B cell (primary cell): ENCODE results near the gene CASTOR1. TPM values are rescaled to one million over a fixed set of nuclear protein-coding genes. Genes with fewer than 3 reads are reported as not detected.

Experiments
- ATAC-seq: fragments of 200-7000 bp; cut with Tn5 transposase; one replicate; pipeline ENCODE4 v1.10.0; 2021; ENCODE audit warnings: low read depth, mild to moderate bottlenecking, moderate number of reproducible peaks, moderate library complexity
- CTCF ChIA-PET: fragments of 350-600 bp; sonication (Branson Sonifier 250); formaldehyde crosslinking; loops from one replicate; lab custom pipeline; 2021; ENCODE audit warnings: antibody characterized with exemption, inconsistent platforms; lab: Charles Lee
- POLR2A ChIA-PET: fragments of 350-600 bp; sonication (Branson Sonifier 250); formaldehyde crosslinking; loops from one replicate; lab custom pipeline; 2021; ENCODE audit warnings: antibody characterized with exemption; lab: Charles Lee
- DNase-seq: peaks from one replicate; pipeline ENCODE4 v3.0.0; 2013
- H2AFZ ChIP-seq: 2 replicates; pipeline ENCODE4 v1.6.1; 2012; ENCODE audit warnings: mild to moderate bottlenecking, low read depth, low read length; ENCODE audit not compliant: insufficient read depth, poor library complexity, severe bottlenecking
- H3K27ac ChIP-seq, 2 donors: 1 replicate in 1 of 2; 2 replicates in 1 of 2; pipeline ENCODE4 v1.5.1; 2012 to 2013; ENCODE audit warnings: low read length in 2 of 2, mild to moderate bottlenecking in 2 of 2, moderate library complexity in 1 of 2
- H3K27me3 ChIP-seq, 4 experiments: fragments of 200-600 bp in 1 of 4; sonication (generic) in 1 of 4; replicated peaks in 1 of 4; 1 replicate in 2 of 4; 2 replicates in 2 of 4; pipeline versions ENCODE4 v1.6.1 to v1.7.0; 2013 to 2016; ENCODE audit warnings: low read length in 3 of 4, mild to moderate bottlenecking in 2 of 4, mixed read lengths in 1 of 4, moderate library complexity in 1 of 4; ENCODE audit not compliant: insufficient read depth in 4 of 4, control insufficient read depth in 3 of 4; ENCODE audit errors: control extremely low read depth in 1 of 4
- H3K36me3 ChIP-seq, 2 experiments: replicated peaks in 1 of 2; 1 replicate in 1 of 2; 2 replicates in 1 of 2; pipeline versions ENCODE4 v1.6.1 to v1.7.1; 2013; ENCODE audit warnings: low read length in 1 of 2; ENCODE audit not compliant: insufficient read depth in 2 of 2, control insufficient read depth in 1 of 2; ENCODE audit errors: control extremely low read depth in 1 of 2, extremely low read depth in 1 of 2
- H3K4me1 ChIP-seq, 2 donors: fragments of 200-600 bp in 1 of 2; sonication (generic) in 1 of 2; 1 replicate in 1 of 2; 2 replicates in 1 of 2; pipeline versions ENCODE4 v1.5.1 to v1.6.1; 2013 to 2017; ENCODE audit warnings: low read length in 2 of 2; ENCODE audit not compliant: control insufficient read depth in 2 of 2, insufficient read depth in 2 of 2
- H3K4me2 ChIP-seq: replicated peaks from 2 replicates; pipeline ENCODE3; 2012; ENCODE audit warnings: mild to moderate bottlenecking, low read depth, low read length; ENCODE audit not compliant: poor library complexity, severe bottlenecking
- H3K4me3 ChIP-seq, 5 experiments: fragments of 200-600 bp in 1 of 5; sonication (generic) in 1 of 5; 1 replicate in 3 of 5; 2 replicates in 2 of 5; pipeline versions ENCODE4 v1.5.1 to v1.7.0; 2011 to 2016; ENCODE audit warnings: low read length in 4 of 5, mild to moderate bottlenecking in 4 of 5, low read depth in 2 of 5, control low read depth in 1 of 5, moderate library complexity in 1 of 5; ENCODE audit not compliant: insufficient read depth in 1 of 5; ENCODE audit errors: control extremely low read depth in 1 of 5, extremely low read depth in 1 of 5
- H3K79me2 ChIP-seq: fragments of 200-600 bp; sonication (generic); one replicate; pipeline ENCODE4 v1.6.0; 2016; ENCODE audit warnings: low read length; ENCODE audit not compliant: control insufficient read depth, insufficient read depth
- H3K9ac ChIP-seq: fragments of 200-600 bp; sonication (generic); 2 replicates; pipeline ENCODE4 v1.6.1; 2017; ENCODE audit warnings: mild to moderate bottlenecking, low read length, moderate library complexity
- H3K9me3 ChIP-seq, 3 donors: one replicate each; pipeline versions ENCODE4 v1.6.1 to v1.7.1; 2013; ENCODE audit warnings: low read length in 2 of 3; ENCODE audit not compliant: control insufficient read depth in 2 of 3, insufficient read depth in 1 of 3; ENCODE audit errors: control extremely low read depth in 1 of 3
- H4K20me1 ChIP-seq: 2 replicates; pipeline ENCODE4 v1.6.0; 2012; ENCODE audit warnings: mild to moderate bottlenecking, low read length; ENCODE audit not compliant: insufficient read depth, control insufficient read depth, poor library complexity, severe bottlenecking
- H3K27ac Mint-ChIP-seq: one replicate; pipeline ENCODE4 v1.8.0; 2021; ENCODE audit warnings: mixed read lengths
- H3K27me3 Mint-ChIP-seq: one replicate; pipeline ENCODE4 v1.8.0; 2021; ENCODE audit warnings: mixed read lengths
- H3K4me1 Mint-ChIP-seq: one replicate; pipeline ENCODE4 v1.8.0; 2021; ENCODE audit warnings: mixed read lengths
- H3K4me3 Mint-ChIP-seq: one replicate; pipeline ENCODE4 v1.8.0; 2021; ENCODE audit warnings: mixed read lengths
- H3K9me3 Mint-ChIP-seq: one replicate; pipeline ENCODE4 v1.8.0; 2022; ENCODE audit warnings: mixed read lengths; ENCODE audit not compliant: insufficient read depth
- EZH2 ChIP-seq: IDR thresholded peaks from 2 replicates; pipeline ENCODE4 v1.6.1; 2012; ENCODE audit warnings: borderline replicate concordance, low read depth, mild to moderate bottlenecking, moderate library complexity, low read length; ENCODE audit not compliant: insufficient read depth, poor library complexity, severe bottlenecking
- WGBS: methylation state at CpG from one replicate; pipeline ENCODE4 v1.1.5; 2013; ENCODE audit warnings: missing lambda C conversion rate; ENCODE audit not compliant: insufficient coverage; 5-methylcytosine and 5-hydroxymethylcytosine counted together
- intact Hi-C: fragments of 100-400 bp; cut with micrococcal nuclease; formaldehyde crosslinking; loops from one replicate; pipeline ENCODE4 v1.10.0; 2022
- polyA plus RNA-seq: library from polyadenylated mRNA; depleted of rRNA; stranded (reverse); fragments of >200 nt; gene quantifications from 2 replicates; pipeline ENCODE4 v1.2.3, GENCODE V29; 2012
- total RNA-seq, 2 donors: library from RNA; stranded (reverse); fragments of 120-200 nt in 1 of 2; gene quantifications; 1 replicate in 1 of 2; 2 replicates in 1 of 2; pipeline versions ENCODE4 v1.2.3 to v1.2.4, GENCODE V29; 2013 to 2022
- TF ChIP-seq, protein P1 (sequence below): fragments of 200-600 bp; IDR thresholded peaks from one replicate; pipeline ENCODE4 v1.8.0; 2022; ENCODE audit warnings: antibody characterized with exemption, mild to moderate bottlenecking

Gene CASTOR1
- total and polyA plus RNA-seq, 2 donors (not counting 1 experiment from before 2014, with no cell fraction given): 16.3 to 18.4 TPM

DNA sequence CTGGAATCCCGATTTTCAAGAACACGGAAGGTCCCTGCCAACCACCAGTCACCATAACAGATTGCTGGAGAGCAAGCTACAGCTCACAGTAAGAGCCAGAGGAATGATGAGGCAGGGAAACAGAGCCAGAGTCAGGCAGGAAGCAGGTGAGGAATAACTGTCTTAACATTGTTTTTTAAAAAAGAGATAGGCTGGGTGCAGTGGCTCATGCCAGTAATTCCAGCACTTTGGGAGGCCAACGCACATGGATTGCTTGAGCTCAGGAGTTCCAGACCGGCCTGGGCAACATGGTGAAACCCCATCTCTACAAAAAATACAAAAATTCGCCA is 13.5 kb upstream of the CASTOR1 start:
- Histone ChIP-seq H2AFZ (peak overlapping the region; percentile 2), H3K4me2 (peak overlapping the region; percentile 83), H3K4me1 (peaks cover 76% of the 10 kb centered on the region in 2 donors), H3K4me3 (peak overlapping the region in 1 of 5 experiments; percentile 37), H4K20me1 (peaks cover 2% of the 10 kb centered on the region), H3K27me3 (no peaks in the 10 kb centered on the region), H3K36me3 (peaks cover 4 to 34% of the 10 kb centered on the region in 2 experiments), H3K9ac (peak overlapping the region; percentile 49), H3K79me2 (peaks cover 41% of the 10 kb centered on the region), H3K27ac (peak overlapping the region; percentile 73 to 86), H3K9me3 (no peaks in the 10 kb centered on the region)
- peak overlapping the region; percentile 80 for H3K4me3 Mint-ChIP-seq
- ATAC-seq (no peak), DNase-seq (no peak)
- H3K27me3 Mint-ChIP-seq: no peaks in the 10 kb centered on the region
- TF ChIP-seq, protein P1, sequence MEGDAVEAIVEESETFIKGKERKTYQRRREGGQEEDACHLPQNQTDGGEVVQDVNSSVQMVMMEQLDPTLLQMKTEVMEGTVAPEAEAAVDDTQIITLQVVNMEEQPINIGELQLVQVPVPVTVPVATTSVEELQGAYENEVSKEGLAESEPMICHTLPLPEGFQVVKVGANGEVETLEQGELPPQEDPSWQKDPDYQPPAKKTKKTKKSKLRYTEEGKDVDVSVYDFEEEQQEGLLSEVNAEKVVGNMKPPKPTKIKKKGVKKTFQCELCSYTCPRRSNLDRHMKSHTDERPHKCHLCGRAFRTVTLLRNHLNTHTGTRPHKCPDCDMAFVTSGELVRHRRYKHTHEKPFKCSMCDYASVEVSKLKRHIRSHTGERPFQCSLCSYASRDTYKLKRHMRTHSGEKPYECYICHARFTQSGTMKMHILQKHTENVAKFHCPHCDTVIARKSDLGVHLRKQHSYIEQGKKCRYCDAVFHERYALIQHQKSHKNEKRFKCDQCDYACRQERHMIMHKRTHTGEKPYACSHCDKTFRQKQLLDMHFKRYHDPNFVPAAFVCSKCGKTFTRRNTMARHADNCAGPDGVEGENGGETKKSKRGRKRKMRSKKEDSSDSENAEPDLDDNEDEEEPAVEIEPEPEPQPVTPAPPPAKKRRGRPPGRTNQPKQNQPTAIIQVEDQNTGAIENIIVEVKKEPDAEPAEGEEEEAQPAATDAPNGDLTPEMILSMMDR: no peak
- TF ChIP-seq EZH2: no peak
- peaks cover 80% of the 10 kb centered on the region for H3K4me1 Mint-ChIP-seq
- no peaks in the 10 kb centered on the region for H3K9me3 Mint-ChIP-seq
- intact Hi-C loops: no loop called here
- WGBS: 79% methylated on average over 2 of the region's 5 CpGs
- ChIA-PET CTCF (interaction anchor here (1.1 to 19.2 kb wide), 4 partner anchors 13 to 86 kb away, joined by 4 to 229 read pairs (median 22); partner anchors contain the start of genes CASTOR1, RNF215 and TBC1D10A), POLR2A (interaction anchor here (1.8 to 8.1 kb wide), 3 partner anchors 12 to 54 kb away, joined by 6 to 56 read pairs (median 22); partner anchors contain the start of genes CASTOR1, CCDC157, SF3A1 and TBC1D10A)
- H3K27ac Mint-ChIP-seq: peak overlapping the region; percentile 89

DNA sequence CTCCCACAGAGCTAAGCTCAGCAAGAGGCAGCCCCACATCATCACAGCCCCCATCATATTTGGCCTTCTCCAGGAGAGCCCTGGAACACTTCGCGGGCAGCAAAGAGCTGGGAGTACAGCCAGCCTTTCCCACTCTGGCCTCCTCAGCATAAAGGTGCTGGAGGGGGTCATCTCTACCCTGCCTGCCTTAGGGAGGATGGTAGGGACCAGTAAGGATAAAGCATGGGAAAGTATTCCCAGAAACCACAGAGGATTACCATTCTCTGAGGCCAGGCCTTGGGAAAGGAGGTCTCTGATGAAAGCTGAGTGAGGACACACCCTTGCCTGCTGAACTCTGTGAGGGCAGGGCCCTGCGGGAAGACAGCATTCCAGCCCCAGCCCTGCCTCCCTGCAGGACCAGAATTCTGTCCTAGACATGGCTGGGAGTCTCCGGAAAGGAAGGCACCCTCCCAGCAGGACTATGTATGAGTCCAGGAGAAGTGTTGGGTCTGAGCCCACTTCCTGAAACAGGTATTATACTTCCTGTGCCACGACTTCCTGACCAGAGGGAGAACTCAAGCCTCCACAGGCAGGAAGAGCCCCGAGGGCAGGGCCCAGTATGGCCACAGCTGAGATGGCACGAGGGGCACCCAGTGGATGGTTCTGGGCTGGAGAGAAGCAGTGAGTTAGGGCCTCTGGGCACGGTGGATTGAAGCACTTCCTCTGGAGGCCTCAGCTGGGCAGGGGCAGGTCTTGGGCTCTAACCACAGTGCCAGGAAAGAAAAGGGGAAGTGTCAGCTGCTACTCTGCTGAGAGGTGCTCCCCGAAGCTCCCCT is 12.9 kb upstream of the CASTOR1 start:
- Histone ChIP-seq H2AFZ (peak overlapping the region; percentile 2), H3K27ac (peak overlapping the region; percentile 73 to 86), H3K4me2 (peak overlapping the region; percentile 83), H3K79me2 (peaks cover 46% of the 10 kb centered on the region), H3K9me3 (no peaks in the 10 kb centered on the region), H4K20me1 (peaks cover 6% of the 10 kb centered on the region), H3K4me3 (peak overlapping the region in 4 of 5 experiments; percentile 2 to 37 (median 12)), H3K4me1 (peaks cover 70% of the 10 kb centered on the region in 2 donors), H3K27me3 (no peaks in the 10 kb centered on the region), H3K36me3 (peaks cover 4 to 39% of the 10 kb centered on the region in 2 experiments), H3K9ac (peak overlapping the region; percentile 49)
- Mint-ChIP-seq H3K27me3 (no peaks in the 10 kb centered on the region), H3K27ac (peak overlapping the region; percentile 89), H3K4me1 (peaks cover 78% of the 10 kb centered on the region), H3K9me3 (no peaks in the 10 kb centered on the region), H3K4me3 (peak overlapping the region; percentile 80)
- ChIA-PET CTCF (interaction anchor here (1.7 to 19.2 kb wide), 4 partner anchors 12 to 85 kb away, joined by 5 to 229 read pairs (median 22); partner anchors contain the start of genes CASTOR1, CCDC157, RNF215 and SF3A1), POLR2A (interaction anchor here (1.8 to 8.1 kb wide), 3 partner anchors 12 to 54 kb away, joined by 6 to 56 read pairs (median 22); partner anchors contain the start of genes CASTOR1, CCDC157, SF3A1 and TBC1D10A)
- peak; percentile 50 for ATAC-seq
- no peak for TF ChIP-seq EZH2
- TF ChIP-seq, protein P1: no peak
- peak; percentile 72 for DNase-seq
- 10% methylated on average over 7 of the region's 9 CpGs for WGBS
- intact Hi-C loops: no loop called here
